Glutamatergic neuron (in vitro differentiated cells): ENCODE measurements around the gene MSRB1. TPM values are rescaled to one million over a fixed set of nuclear protein-coding genes. Genes with fewer than 3 reads are reported as not detected.

Experiments used
- DNase-seq: peaks from one replicate; pipeline ENCODE4 v3.0.0; 2022
- H3K27ac Mint-ChIP-seq: one replicate; pipeline ENCODE4 v1.8.0; 2020; ENCODE audit warnings: mild to moderate bottlenecking, mixed read lengths, inconsistent platforms; ENCODE audit not compliant: unreplicated experiment
- H3K27me3 Mint-ChIP-seq: one replicate; pipeline ENCODE4 v1.8.0; 2020; ENCODE audit warnings: mild to moderate bottlenecking, moderate library complexity, mixed read lengths, inconsistent platforms; ENCODE audit not compliant: unreplicated experiment
- H3K36me3 Mint-ChIP-seq: one replicate; pipeline ENCODE4 v1.8.0; 2020; ENCODE audit warnings: mild to moderate bottlenecking, mixed read lengths, inconsistent platforms; ENCODE audit not compliant: unreplicated experiment
- H3K4me1 Mint-ChIP-seq: one replicate; pipeline ENCODE4 v1.8.0; 2020; ENCODE audit warnings: mild to moderate bottlenecking, low read depth, mixed read lengths, inconsistent platforms; ENCODE audit not compliant: unreplicated experiment
- H3K4me3 Mint-ChIP-seq: one replicate; pipeline ENCODE4 v1.8.0; 2020; ENCODE audit warnings: mild to moderate bottlenecking, mixed read lengths, inconsistent platforms; ENCODE audit not compliant: unreplicated experiment
- H3K9me3 Mint-ChIP-seq: one replicate; pipeline ENCODE4 v1.8.0; 2020; ENCODE audit warnings: mild to moderate bottlenecking, moderate library complexity, mixed read lengths, inconsistent platforms; ENCODE audit not compliant: unreplicated experiment
- total RNA-seq: library from RNA; stranded (reverse); fragmentation: NEBNext Ultra II Directional; extraction: Animal tissue kit (Norgen Biotek cat#: 25700); gene quantifications from one replicate; pipeline ENCODE4 v1.2.1, GENCODE V29; 2021; ENCODE audit not compliant: unreplicated experiment
- TF ChIP-seq, protein P1 (sequence below): fragments of 200-600 bp; sonication (generic); IDR thresholded peaks from one replicate; pipeline ENCODE4 v1.5.0; 2021; ENCODE audit not compliant: partially characterized antibody, unreplicated experiment

MSRB1 gene
- total RNA-seq, 1 donor from 2014 or later = 50.9 TPM

DNA sequence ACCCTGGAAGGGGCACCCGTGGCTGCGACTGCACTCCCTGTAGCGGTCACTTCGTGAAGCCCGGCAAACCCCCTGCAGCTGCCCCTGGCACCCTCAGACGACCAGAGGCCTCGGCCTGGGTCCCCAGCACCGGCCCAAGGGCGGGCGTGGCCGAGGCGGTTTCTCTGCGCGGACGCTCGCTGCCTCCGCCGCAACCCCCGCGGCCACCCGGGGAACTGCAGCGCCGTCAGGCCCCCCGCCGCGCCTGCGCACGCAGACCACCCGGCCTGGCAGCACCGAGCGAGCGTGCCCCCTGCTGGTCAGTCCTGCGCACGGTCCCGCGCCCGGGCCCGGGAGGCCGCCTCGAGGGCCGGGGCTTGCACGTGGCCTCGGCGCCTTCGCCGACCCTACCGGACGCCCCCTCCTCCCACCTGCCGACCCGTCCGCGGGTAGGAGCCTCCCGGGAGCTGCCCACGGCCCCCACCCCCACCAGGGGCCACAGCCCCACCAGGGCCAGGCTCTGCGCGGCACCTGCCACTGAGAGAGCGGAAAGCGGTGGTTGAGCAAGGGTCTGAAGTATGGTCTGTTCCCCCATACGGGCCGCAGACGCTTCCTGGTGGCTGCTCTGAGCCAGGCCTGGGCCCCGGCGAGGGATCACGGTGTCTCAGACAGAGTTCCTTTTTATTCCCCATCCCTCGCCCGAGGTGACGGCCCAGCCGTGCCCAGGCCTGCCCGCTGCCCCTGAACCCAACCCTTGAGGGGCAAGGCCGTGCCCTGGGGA lies 13.2 kb downstream of the MSRB1 start:
- TF ChIP-seq, protein P1, sequence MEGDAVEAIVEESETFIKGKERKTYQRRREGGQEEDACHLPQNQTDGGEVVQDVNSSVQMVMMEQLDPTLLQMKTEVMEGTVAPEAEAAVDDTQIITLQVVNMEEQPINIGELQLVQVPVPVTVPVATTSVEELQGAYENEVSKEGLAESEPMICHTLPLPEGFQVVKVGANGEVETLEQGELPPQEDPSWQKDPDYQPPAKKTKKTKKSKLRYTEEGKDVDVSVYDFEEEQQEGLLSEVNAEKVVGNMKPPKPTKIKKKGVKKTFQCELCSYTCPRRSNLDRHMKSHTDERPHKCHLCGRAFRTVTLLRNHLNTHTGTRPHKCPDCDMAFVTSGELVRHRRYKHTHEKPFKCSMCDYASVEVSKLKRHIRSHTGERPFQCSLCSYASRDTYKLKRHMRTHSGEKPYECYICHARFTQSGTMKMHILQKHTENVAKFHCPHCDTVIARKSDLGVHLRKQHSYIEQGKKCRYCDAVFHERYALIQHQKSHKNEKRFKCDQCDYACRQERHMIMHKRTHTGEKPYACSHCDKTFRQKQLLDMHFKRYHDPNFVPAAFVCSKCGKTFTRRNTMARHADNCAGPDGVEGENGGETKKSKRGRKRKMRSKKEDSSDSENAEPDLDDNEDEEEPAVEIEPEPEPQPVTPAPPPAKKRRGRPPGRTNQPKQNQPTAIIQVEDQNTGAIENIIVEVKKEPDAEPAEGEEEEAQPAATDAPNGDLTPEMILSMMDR = peak; percentile 99
- H3K36me3 Mint-ChIP-seq = no peaks in the 10 kb centered on the region
- H3K9me3 Mint-ChIP-seq = peaks cover 6% of the 10 kb centered on the region
- H3K27ac Mint-ChIP-seq = no peak overlapping the region
- no peak overlapping the region for H3K4me3 Mint-ChIP-seq
- peaks cover 4% of the 10 kb centered on the region for H3K27me3 Mint-ChIP-seq
- peak; percentile 97 for DNase-seq
- H3K4me1 Mint-ChIP-seq = peaks cover 8% of the 10 kb centered on the region

DNA sequence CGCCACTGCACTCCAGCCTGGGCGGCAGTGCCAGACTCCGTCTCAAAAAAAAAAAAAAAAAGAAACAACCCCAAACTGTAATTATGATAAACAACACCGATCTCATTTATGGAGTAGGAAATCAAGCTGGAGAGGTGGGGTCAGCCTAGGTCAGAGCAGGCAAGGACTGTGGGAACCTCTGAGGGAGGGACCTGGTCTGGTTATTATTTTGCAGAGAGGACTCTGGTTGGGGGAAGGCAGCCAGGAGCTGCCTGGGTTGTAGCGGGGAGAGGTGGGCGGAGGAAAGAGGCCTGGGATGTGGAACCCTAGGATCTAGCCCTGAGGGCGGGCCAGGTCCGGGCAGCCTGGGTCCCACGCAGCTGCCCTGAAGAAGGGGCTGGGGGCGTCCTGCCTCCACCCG lies 13.9 kb downstream of the MSRB1 start:
- no peak for DNase-seq
- TF ChIP-seq, protein P1 = no peak
- peaks cover 6% of the 10 kb centered on the region for H3K9me3 Mint-ChIP-seq
- H3K4me1 Mint-ChIP-seq = peaks cover 11% of the 10 kb centered on the region
- H3K4me3 Mint-ChIP-seq = peak overlapping the region; percentile 81
- no peaks in the 10 kb centered on the region for H3K36me3 Mint-ChIP-seq
- H3K27me3 Mint-ChIP-seq = peaks cover 4% of the 10 kb centered on the region
- no peak overlapping the region for H3K27ac Mint-ChIP-seq

DNA sequence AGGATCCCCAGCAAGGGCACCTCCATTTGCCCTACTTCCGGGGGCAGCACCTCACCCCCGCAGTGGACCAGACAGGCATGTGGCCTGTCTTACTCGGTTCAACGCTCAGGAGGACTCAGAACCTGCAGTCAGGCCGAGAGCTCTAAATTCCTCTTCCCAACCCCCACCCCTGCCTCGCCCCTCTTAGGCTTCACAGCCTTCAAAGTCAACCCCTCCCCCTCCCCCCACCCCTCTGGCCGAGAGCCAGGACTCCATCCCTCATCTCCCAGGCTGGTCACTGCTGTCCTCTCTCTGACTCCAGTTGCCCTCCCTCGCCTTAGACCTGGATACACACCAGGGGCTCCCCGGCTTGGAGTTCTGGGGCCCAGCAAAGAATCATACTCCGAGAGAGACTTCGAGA lies 16.7 kb downstream of the MSRB1 start:
- Mint-ChIP-seq H3K27me3 (peaks cover 7% of the 10 kb centered on the region), H3K27ac (no peak overlapping the region), H3K4me3 (no peak overlapping the region), H3K9me3 (peaks cover 7% of the 10 kb centered on the region), H3K36me3 (no peaks in the 10 kb centered on the region), H3K4me1 (peaks cover 12% of the 10 kb centered on the region)
- DNase-seq = no peak
- TF ChIP-seq, protein P1 = no peak

DNA sequence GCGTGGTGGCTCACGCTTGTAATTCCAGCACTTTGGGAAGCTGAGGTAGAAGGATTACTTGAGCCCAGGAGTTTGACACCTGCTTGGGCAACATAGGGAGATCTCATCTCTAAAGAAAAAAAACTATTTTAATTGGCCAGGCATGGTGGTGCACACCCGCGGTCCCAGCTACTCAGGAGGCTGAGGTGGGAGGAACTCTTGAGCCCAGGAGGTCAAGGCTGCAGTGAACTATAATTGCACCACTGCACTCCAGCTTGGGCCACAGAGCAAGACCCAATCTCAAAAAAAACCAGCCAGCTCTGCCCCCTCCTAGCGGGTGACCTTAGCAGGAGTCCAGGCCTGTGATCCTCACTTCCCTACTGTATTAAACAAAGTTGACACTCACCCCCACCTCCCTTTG lies 18.9 kb downstream of the MSRB1 start:
- H3K27me3 Mint-ChIP-seq = peaks cover 9% of the 10 kb centered on the region
- DNase-seq = no peak
- H3K4me3 Mint-ChIP-seq = no peak overlapping the region
- peaks cover 14% of the 10 kb centered on the region for H3K9me3 Mint-ChIP-seq
- no peak overlapping the region for H3K27ac Mint-ChIP-seq
- H3K4me1 Mint-ChIP-seq = peaks cover 20% of the 10 kb centered on the region
- TF ChIP-seq, protein P1 = no peak
- H3K36me3 Mint-ChIP-seq = no peaks in the 10 kb centered on the region

DNA sequence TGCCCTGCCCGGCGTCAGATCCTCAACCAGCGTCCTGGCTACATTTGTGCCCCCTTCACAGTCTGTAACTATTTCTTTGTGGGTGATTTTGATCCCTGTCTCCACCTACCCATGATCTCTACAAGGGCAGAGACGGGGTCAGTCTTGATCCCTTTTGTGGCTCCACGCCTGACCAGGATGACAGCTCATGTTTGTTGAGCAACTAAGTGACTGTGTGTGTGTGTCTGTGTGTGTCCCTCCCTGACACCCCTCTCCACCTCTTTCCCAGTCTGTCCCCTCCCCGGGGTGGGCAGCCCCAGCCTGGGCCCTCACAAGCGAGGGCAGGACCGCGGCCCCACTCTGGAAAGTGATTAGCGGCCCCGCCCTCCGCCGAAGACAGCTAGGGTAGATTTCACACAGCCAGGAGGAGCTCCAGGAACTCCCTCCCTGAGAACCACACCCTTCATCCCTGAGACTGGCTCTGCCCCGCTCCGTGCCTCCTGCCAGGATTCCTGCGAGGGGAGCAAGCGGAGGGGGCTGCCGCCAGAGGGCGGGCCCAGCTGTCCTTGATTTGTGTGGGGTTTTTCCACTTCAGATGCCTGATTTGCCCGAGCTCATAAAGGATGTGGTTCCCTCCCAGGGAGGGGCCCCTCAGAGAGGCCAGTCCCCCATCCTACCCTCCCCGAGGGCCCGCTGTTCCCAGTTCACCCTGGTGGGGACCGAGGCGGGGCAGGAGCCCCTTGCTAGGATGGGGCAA lies 19.5 kb downstream of the MSRB1 start:
- H3K27ac Mint-ChIP-seq = peak overlapping the region; percentile 60
- no peak overlapping the region for H3K4me3 Mint-ChIP-seq
- no peaks in the 10 kb centered on the region for H3K36me3 Mint-ChIP-seq
- H3K4me1 Mint-ChIP-seq = peaks cover 18% of the 10 kb centered on the region
- TF ChIP-seq, protein P1 = peak; percentile 67
- peaks cover 8% of the 10 kb centered on the region for H3K27me3 Mint-ChIP-seq
- peak; percentile 77 for DNase-seq
- peaks cover 12% of the 10 kb centered on the region for H3K9me3 Mint-ChIP-seq
